IPS-18c (cell line): ENCODE measurements around the gene REELD1.

Source experiments
- H3K4me3 ChIP-seq: 2 replicates; pipeline ENCODE4 v1.7.0; 2013; ENCODE audit warnings: low read depth, mild to moderate bottlenecking, low read length, moderate library complexity; ENCODE audit not compliant: insufficient read depth
- H3K9me3 ChIP-seq: one replicate; pipeline ENCODE4 v1.6.1; 2013; ENCODE audit warnings: mild to moderate bottlenecking, low read length, moderate library complexity; ENCODE audit not compliant: control insufficient read depth, insufficient read depth

REELD1 gene

DNA sequence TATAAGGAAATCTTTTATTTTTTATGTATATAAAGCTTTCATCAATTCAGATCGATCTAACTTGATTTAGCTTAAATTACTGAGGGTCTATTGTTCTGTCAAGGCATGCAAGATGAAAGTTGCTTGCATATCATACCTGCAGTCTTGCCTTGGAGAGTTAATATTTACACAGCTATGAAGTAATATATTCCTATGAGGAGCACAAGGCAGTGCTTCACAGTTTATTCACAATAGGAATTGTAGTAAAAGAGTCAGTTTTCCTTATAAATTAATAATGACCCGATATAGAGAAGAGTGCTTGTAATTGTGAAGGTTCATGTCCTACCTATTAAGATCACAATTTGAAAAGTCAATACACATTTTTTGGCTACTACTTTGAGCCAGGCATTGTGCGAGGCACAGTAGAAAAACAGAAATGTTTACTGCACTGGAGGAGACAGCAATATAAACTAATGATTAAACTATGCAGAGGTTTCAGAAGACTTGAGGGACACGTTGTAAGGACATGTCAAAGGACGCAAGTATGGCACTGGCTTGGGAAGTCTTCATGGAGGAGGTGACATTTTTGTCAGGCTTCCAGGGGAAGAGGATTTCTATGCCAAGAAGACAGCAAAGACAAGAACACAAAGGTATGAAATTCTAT is 38.8 kb downstream of the REELD1 start:
- no peak overlapping the region for H3K4me3 ChIP-seq
- no peaks in the 10 kb centered on the region for H3K9me3 ChIP-seq

DNA sequence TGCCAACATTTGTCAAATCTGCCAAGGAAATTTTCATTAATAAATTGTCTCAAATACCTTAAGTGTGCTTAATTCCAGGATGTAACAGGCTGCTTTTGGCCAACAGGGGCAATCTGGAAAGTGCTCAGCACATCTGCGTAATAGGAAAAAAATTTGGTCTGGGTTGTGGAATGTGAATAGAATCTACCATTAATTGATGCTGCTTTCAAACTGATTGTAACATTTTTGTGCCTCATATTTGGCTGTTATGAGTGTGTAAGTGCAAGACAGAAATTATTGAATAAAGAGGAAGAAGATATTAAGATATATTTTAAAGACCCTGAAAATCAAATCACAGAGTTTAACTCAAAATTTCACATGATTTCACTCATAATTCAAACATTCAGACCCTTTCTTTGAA is 41.1 kb downstream of the REELD1 start:
- H3K4me3 ChIP-seq = no peak overlapping the region
- no peaks in the 10 kb centered on the region for H3K9me3 ChIP-seq

DNA sequence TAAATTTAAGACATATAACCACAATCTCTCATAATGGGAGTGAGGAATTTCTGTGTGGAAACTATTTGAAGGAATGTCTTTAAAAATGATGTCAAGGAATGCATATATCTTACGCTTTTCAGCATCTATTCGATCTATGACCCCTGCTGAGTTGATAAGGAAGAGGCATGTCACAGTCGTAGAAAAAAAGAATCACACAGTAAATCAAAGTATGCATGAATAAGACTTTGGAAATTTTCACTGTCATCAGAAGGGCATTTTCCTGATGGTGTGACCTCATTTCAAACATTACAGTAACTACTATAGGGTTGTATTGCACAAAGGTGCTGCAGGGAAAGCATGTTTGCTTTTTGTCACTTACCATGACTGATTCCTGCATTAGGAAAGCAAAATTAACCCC is 41.5 kb downstream of the REELD1 start:
- no peak overlapping the region for H3K4me3 ChIP-seq
- no peaks in the 10 kb centered on the region for H3K9me3 ChIP-seq

DNA sequence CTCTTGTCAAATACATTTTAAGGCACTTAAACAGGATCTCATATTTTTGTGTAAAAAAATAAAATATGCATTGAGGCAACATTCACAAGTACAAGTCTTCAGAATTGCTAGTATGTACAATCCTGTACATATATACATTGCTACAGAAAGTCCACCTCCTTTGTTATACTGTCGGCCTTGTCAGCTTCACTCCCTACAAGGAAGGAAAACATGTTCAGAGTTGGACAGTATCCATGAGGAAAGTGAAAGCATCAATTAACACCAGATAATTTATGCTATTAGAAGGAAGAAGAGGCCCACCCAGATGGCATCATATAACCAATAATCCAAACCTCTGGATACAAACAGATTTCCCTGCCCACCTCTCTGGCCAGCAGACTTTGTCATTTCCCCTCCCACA is 42.0 kb downstream of the REELD1 start:
- H3K4me3 ChIP-seq = no peak overlapping the region
- no peaks in the 10 kb centered on the region for H3K9me3 ChIP-seq

DNA sequence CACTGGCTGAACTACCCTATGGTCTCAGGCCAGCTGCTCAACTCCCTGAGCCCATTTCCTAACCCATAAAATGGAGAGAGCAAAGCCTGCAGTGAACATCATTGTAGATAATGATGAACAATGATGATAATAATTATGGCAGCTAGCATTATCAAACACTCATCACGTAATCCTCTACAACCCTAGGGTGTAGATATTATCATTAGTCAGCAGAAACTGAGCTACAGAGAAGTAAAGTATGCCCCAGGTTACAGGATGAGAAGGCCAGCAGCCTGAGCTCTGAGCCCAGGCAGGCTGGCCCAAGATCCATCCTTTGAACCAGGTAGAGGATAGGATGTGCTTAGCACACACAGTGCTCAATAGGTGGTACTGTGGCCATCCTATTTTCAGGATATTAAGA is 43.2 kb downstream of the REELD1 start:
- H3K9me3 ChIP-seq = no peaks in the 10 kb centered on the region
- no peak overlapping the region for H3K4me3 ChIP-seq

- Histone ChIP-seq H3K4me3 (no peak overlapping the region), H3K9me3 (no peaks in the 10 kb centered on the region)
Observed at GRCh38 chr4:146260521-146260920, 46.2 kb downstream of the REELD1 start.

- no peaks in the 10 kb centered on the region for H3K9me3 ChIP-seq
- no peak overlapping the region for H3K4me3 ChIP-seq
Observed at GRCh38 chr4:146261041-146261440, 46.7 kb downstream of the REELD1 start.

GRCh38 chr4:146263793-146264192 is 49.5 kb downstream of the REELD1 start:
- Histone ChIP-seq H3K4me3 (no peak overlapping the region), H3K9me3 (no peaks in the 10 kb centered on the region)

DNA sequence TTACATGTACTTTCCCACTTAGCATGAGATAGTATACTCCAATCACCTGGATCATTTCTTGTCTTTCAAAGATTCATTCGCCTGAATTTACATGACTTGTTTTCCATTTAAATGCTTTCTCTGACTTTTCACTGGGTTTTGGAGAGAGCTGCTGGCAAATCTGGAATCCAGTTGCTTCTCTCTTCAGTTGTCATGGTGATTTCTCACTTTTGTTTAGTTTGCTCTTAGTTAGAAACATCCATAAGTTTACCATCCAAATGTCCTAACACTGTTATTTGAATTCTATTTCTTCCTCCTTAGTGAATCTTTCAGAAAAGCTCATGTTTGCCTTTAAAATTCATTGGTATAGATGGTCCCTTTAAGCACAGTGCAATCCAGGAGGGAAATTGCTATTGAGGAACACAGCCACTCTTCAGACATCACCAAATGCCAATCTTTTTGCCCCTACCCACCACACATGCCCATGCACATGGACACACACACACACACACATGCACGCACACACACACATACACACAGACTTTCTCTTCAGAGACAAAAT is 51.7 kb downstream of the REELD1 start:
- H3K4me3 ChIP-seq = no peak overlapping the region
- H3K9me3 ChIP-seq = no peaks in the 10 kb centered on the region

- H3K4me3 ChIP-seq = no peak overlapping the region
Observed at GRCh38 chr4:146267826-146268225, 53.5 kb downstream of the REELD1 start.

DNA sequence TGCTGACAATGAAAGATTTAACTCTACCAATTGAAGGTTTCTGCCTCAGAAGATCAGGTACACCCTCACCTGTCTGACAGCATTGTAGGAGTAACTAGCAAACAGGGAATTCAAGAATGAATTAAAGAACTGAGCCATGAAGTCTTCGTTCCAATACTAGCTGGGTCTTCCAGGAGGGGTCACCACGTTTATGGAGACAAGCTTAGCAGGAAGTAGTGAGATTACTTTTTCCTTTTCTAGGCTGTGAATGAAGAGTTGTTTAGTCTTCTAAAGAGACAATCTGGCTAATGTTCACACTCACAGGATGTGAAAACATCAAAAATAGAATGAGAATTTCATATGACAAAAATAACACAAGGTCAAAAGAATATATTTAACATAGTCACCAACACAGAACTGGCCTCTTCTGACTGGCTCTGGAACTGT is 54.9 kb downstream of the REELD1 start:
- H3K4me3 ChIP-seq = no peak overlapping the region
- H3K9me3 ChIP-seq = no peaks in the 10 kb centered on the region

More at GRCh38 chr4:146267826-146268225, 53.5 kb downstream of the REELD1 start:
- no peaks in the 10 kb centered on the region for H3K9me3 ChIP-seq

DNA sequence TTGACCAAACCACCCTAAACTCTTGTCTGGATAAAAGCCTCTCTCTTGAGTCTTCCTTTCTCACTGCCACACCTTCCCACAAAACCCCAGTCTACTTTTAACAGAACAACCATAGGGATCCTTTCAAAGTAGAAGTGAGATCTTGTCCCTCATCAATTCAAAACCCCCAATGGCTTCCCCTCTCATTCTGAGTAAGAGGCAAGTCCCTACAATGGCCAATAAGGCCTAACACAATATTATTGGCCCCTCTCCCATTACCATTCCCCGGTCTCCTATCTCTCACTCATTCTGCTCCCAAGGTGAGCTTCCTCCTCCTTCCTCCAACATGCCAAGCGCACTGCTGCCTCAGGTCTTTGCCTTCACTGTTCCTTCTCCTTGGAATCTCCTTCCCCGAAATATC is 57.1 kb downstream of the REELD1 start:
- Histone ChIP-seq H3K4me3 (no peak overlapping the region), H3K9me3 (no peaks in the 10 kb centered on the region)

- Histone ChIP-seq H3K4me3 (no peak overlapping the region), H3K9me3 (no peaks in the 10 kb centered on the region)
Observed at GRCh38 chr4:146273204-146273901, 59.0 kb downstream of the REELD1 start.

DNA sequence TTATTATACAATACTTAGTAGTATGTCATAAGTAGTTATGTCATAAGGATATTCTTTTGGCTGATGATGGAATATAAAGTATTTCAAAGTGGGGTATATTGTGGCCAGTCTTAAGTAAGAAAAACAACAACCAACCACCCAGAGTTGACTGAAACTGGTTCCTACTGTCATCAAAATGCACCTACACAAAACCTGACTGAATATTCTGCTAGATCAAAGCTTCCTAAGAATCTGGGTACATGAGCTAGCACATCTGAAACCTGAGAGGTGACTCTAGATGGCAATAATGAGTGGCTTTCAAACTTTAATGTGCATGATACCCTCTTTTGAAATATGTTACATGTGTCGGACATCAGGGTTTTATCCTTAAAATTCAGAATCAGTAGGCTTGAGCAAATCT is 60.4 kb downstream of the REELD1 start:
- Histone ChIP-seq H3K9me3 (no peaks in the 10 kb centered on the region), H3K4me3 (no peak overlapping the region)

- H3K4me3 ChIP-seq = no peak overlapping the region
Observed at GRCh38 chr4:146275370-146275769, 61.0 kb downstream of the REELD1 start.

DNA sequence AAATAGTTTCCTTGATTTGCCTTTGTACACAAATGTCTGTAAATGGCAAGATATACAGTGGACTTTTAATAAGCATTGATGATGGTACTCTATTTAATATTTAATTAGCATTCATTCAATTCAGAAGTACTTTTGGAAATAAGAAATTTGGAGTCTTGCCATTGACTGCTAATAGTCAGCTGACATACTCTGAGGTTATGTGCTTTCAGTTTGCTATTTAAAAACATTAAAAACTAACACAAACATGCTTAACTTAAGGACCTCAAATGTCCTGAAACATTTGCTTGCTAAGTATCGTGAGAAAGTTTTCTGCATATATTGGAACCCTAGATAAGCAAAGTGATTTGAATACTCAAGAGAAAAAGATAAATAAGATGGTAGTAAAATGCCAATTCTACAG is 64.6 kb downstream of the REELD1 start:
- no peaks in the 10 kb centered on the region for H3K9me3 ChIP-seq
- H3K4me3 ChIP-seq = no peak overlapping the region

More at GRCh38 chr4:146275370-146275769, 61.0 kb downstream of the REELD1 start:
- H3K9me3 ChIP-seq = no peaks in the 10 kb centered on the region
